H4 (cell line): ENCODE data around the gene ARRDC5. TPM values are rescaled to one million over a fixed set of nuclear protein-coding genes. Genes with fewer than 3 reads are reported as not detected.
"Not testable (repeated sequence)": the region's sequence is repeated elsewhere in the genome, so short reads cannot be mapped to it uniquely, and the experiment has no call there.

Experiments used
- DNase-seq: peaks from one replicate; pipeline ENCODE4 v3.0.0-alpha.2; 2015; ENCODE audit warnings: low spot score
- total RNA-seq: library from RNA; depleted of rRNA; stranded (reverse); fragments of >200 nt; shearing (Covaris generic); gene quantifications from 2 replicates; pipeline ENCODE4 v1.2.3, GENCODE V29; 2014

ARRDC5 gene
- total RNA-seq, 1 experiment from 2014 or later, result not detected

GRCh38 chr19:4909897-4910593 is 7.3 kb upstream of the ARRDC5 start:
- peak; percentile 87 for DNase-seq

DNA sequence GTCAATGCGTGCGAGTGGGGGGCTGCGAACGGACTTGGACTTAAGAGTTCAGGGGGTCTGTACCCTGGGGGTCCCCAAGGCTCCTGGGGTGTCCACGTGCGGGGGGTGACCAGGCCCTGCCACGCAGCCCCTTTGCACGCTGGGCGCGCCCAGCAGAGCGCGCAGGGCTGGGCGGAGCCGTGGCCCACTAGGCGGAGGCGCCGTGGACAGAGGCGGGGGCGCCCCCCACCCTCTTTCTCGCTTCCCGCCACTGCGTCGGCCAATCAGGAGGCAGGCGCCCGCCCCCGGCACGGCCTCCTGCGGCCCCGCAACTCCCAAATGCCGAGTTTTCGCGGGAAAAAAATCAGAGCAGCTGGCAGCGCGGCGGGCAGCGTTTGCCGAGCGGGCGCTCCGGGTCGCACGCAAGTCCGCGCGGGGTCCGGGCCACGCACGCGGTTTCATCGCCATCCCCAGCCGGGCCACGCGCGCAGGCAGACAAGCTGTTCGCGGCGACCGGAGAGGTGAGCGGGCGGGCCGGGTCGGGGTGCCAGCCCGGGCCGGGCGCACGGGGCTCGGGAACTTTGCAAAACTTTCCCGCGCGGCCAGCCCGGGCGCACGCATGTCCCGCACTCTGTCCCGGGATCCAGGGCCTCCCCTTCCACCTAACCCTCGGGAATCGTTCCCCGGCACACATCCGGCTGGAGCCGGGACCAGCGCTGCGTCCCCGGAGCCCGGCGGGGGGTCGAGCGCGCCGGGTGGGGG is 6.6 kb upstream of the ARRDC5 start, which contains the start of gene UHRF1:
Gene UHRF1, plus strand, starts transcription at position 346 of the 741 bp plus-strand sequence. CDS start 1,385 bp downstream, outside the sequence.
- no peak for DNase-seq

- no peak for DNase-seq
These were observed 6.1 kb upstream of the ARRDC5 start for GRCh38 chr19:4908781-4909155.

GRCh38 chr19:4908360-4908759 is 5.7 kb upstream of the ARRDC5 start:
- DNase-seq, result no peak

DNA sequence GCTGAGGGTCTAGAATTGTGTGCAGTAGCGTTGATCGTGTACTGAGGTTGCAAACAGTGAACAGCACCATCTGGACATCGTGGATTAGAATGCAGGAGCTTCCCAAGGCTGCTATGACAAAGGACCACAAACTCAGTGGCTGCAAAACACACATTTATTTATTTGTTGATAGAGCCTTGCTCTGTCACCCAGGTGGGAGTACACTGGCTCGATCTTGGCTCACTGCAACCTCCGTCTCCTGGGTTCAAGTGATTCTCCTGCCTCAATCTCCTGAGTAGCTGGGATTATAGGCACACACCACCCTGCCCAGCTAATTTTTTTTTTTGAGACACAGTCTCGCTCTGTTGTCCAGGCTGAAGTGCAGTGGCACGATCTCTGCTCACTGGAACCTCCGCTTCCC is 4.3 kb upstream of the ARRDC5 start:
- DNase-seq, result no peak

- no peak for DNase-seq
These were observed 1.8 kb upstream of the ARRDC5 start for GRCh38 chr19:4904481-4904880.

DNA sequence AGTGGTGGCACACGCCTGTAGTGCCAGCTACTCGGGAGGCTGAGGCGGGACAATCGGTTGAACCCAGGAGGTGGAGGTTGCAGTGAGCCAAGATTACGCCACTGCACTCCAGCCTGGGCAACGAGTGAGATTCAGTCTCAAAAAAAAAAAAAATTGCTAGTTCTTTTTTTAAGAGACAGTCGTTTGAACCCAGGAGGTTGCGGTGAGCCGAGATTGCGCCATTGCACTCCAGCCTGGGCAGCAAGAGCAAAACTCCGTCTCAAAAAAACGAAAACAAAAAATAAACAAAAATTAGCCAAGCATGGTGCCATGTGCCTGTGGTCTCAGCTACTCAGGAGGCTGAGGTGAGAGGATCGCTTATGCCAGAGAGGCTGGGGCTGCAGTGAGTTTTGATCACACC is 1.8 kb downstream of the ARRDC5 start:
- not testable (repeated sequence) for DNase-seq

DNA sequence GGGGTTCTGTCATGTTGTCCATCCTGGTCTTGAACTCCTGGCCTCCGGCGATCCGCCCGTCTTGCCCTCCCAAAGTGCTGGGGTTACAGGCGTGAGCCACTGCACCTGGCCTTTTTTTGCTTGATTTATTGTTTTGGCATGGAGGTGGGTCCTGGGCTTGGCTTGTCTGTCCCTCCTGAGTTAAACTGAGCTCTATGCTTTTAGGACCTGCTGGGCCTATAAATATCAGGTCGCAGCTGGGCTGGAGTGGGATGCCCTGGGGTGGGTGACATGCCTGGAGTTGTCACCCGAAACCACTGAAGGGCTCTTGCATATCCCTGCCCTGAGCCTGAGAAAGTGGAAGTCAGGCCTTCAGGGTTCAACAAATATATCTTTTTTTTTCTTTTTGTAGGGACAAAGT is 5.5 kb downstream of the ARRDC5 start:
- no peak for DNase-seq

- DNase-seq, result no peak
These were observed 6.3 kb downstream of the ARRDC5 start for GRCh38 chr19:4896372-4896771.

- DNase-seq, result not testable (repeated sequence)
These were observed 9.7 kb downstream of the ARRDC5 start for GRCh38 chr19:4892962-4893361.

- DNase-seq, result no peak
These were observed 11.6 kb downstream of the ARRDC5 start for GRCh38 chr19:4891066-4891465.

DNA sequence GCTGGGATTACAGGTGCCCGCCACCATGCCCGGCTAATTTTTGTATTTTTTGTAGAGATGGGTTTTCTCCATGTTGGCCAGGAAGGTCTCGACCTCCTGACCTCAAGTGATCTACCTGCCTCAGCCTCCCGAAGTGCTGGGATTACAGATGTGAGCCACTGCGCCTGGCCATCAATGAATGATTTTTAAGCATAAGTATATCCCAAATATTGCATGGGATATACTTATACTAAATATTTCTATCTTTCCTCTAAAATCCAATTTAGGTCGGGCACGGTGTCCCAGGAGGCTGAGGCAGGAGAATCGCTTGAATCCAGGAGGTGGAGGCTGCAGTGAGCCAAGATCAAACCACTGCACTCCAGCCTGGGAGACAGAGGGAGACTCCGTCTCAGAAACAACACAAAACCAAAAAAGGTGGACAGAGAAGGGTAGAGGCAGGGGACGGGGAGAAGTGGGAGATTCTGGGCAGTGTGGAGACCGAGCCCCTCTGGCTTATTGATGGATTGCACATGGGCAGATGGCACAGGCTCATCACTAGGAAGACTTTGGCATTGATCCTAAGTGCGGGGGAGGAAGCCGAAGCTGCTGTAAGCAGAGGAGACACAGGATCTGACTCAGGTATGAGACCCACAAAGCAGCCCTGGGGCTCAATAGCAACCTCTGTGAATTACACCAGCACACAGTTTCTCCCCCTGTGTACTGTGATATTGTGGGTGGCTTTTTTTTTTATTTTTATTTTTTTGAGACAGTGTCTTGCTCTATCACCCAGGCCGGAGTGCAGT is 13.5 kb downstream of the ARRDC5 start:
- no peak for DNase-seq

- DNase-seq, result not testable (repeated sequence)
These were observed 14.9 kb downstream of the ARRDC5 start for GRCh38 chr19:4887803-4888202.

DNA sequence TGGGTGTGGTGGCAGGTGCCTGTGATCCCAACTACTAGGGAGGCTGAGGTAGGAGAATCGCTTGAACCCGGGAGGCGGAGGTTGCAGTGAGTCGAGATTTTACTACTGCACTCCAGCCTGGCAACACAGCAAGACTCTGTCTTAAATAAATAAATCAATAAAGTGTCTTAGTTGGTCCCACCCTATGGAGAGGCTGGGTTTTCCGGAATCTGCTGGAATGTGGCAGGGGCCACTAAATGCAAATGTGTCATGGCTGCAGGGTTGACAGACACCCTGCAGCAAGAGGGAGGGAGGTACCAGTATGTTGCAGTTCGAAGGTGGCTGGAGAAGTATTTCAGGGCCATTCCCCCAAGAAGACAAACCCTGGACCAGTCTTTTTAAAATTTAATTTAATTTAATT is 17.7 kb downstream of the ARRDC5 start:
- not testable (repeated sequence) for DNase-seq

- DNase-seq, result not testable (repeated sequence)
These were observed 19.8 kb downstream of the ARRDC5 start for GRCh38 chr19:4882874-4883273.

DNA sequence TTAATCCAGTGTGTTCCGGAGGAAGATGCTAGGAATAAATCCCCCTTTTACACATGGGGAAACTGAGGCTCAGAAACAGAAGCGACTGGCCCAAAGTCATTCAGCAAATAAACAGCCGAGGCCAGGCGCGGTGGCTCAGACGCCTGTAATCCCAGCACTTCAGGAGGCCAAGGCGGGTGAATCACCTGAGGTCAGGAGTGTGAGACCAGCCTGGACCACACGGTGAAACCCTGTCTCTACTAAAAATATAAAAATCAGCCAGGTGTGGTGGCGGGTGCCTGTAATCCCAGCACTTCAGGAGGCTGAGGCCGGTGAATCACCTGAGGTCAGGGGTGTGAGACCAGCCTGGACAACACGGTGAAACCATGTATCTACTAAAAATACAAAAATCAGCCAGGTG is 23.7 kb downstream of the ARRDC5 start:
- DNase-seq, result no peak

GRCh38 chr19:4878491-4878968 is 24.2 kb downstream of the ARRDC5 start:
- DNase-seq, result no peak

DNA sequence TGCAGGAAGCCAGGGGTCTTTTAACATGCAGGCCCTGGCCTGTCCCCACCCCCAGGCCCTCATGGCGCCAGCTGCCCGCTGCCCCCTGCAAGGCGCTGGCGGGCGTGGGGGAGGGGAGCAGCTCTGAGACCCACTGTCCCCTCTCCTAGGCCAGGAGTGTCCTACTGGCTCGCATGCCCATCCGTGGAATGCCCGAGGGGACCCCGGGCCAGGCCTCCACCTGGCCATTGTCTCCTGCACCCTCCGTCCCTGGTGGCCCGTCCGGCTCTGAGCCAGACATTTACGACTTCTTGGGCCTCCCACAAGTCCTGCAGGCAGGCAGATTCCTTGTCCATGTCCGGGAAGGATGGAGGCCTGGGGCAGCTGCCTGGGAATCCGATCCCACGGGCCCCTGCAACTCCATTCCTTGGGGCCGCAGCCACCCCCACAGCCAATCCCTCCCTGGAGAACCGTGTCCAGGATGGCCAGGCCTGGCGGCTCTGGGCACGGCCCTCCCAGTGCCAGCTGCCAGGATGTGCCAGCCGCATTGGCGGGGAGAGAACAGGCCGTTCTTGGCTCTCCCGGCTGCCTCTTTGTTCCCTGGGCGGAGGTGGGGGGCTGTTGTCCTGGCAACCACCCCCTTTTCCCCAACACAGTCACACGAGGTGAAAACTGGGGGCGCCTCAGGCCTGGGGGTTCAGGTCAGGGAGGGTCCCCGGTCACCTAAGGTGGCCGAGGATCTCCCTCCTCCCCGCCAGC is 24.8 kb downstream of the ARRDC5 start:
- DNase-seq, result no peak

- no peak for DNase-seq
These were observed 28.8 kb downstream of the ARRDC5 start for GRCh38 chr19:4873930-4874329.

DNA sequence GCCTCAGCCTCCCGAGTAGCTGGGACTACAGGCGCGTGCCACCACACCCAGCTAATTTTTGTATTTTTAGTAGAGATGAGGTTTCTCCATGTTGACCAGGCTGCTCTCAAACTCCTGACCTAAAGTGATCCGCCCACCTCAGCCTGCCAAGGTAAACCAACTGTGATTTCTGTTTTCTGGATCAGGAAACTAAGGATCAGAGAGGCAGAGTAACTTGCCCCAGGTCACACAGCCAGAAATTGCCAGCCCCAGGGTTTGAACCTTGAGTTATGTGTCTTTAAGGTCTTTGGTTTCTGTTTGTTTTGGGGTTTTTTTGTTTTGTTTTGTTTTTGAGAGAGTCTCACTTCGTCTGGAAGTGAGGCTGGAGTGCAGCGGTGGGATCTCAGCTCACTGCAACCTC is 31.0 kb downstream of the ARRDC5 start:
- DNase-seq, result no peak

- DNase-seq, result peak; percentile 91
These were observed 32.5 kb downstream of the ARRDC5 start for GRCh38 chr19:4870025-4870700.
